ENCODE results near the gene PDE9A. TPM values are rescaled to one million over a fixed set of nuclear protein-coding genes. Genes with fewer than 3 reads are reported as not detected.

The PDE9A gene
- 7.2 and 8.9 TPM in 2 replicates for total RNA-seq

DNA sequence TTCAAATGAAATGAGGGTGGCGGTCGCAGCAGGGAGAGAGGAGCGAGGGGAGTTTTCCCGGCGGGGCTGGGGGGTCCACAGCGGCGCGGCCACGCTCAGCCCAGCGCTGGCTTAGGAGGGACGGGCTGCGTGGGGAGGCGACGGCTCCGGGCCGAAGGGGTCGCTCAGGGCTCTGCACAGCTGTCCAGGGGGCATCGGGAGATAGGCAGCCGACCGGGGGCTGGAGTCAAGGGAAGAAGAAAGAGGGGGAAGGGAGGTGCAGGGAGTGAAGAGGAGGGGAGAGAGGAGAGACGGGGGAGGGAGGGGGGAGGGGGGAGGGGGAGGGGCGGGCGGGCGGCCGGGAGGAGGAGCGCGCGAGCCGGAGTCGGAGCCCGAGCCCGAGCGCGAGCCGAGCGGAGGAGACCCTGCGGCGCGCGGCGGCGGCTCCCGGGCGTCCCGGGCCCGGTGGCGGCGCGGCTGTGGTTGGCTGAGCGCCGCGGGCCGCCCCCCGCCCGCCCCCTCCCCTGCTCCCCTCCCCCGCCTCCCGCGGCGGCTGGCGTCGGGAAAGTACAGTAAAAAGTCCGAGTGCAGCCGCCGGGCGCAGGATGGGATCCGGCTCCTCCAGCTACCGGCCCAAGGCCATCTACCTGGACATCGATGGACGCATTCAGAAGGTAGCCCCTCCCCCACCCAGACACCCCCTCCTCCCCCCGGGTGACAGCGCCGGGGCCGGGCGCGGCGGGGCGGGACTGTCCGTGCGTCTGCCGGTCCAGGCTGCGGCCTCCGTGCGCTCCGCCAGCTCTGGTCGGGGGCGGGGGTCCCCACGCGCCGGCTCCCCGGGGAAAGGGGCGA is at the start of gene PDE9A:
Gene PDE9A, plus strand, starts transcription at position 391 of the 831 bp plus-strand sequence. Its CDS starts 194 bp downstream, at position 585.

Other genes starting within 250 kb of the PDE9A start
- gene UBASH3A, start 249.7 kb upstream of the PDE9A start, total RNA-seq = not detected in 2 replicates
- gene RSPH1, start 157.4 kb upstream of the PDE9A start, total RNA-seq = not detected in 2 replicates
- 1.7 and 1.8 TPM in 2 replicates for gene SLC37A1, start 139.8 kb upstream of the PDE9A start, total RNA-seq
- gene WDR4, start 225.9 kb downstream of the PDE9A start, total RNA-seq = 4.4 and 6.1 TPM in 2 replicates
- gene NDUFV3, start 239.7 kb downstream of the PDE9A start, total RNA-seq = 51.7 and 53.3 TPM in 2 replicates

Measured in myometrial cell (primary cell).